ENCODE data around the gene FBXW11.

GRCh38 chr5:171934586-171934985 is 71.9 kb downstream of the FBXW11 start:
- TF ChIP-seq FOSL1 (CRISPR knock-in tag; IDR thresholded peaks at IDR 0.05; ENCODE audit: borderline replicate concordance) (no peak), MIER3 (CRISPR knock-in tag; IDR thresholded peaks at IDR 0.05; ENCODE audit: borderline replicate concordance) (no peak), KDM1A (CRISPR knock-in tag; IDR thresholded peaks at IDR 0.05) (no peak), ZBTB44 (CRISPR knock-in tag; IDR thresholded peaks at IDR 0.05) (no peak), CTCF (CRISPR knock-in tag; IDR thresholded peaks at IDR 0.05) (no peak), PRDM10 (CRISPR knock-in tag; IDR thresholded peaks at IDR 0.05; ENCODE audit: low read depth) (no peak), BHLHE40 (IDR thresholded peaks at IDR 0.05; ENCODE audit: low read length) (no peak), CHCHD3 (CRISPR knock-in tag; IDR thresholded peaks at IDR 0.05) (no peak)

All from HepG2 (cell line).